HS-27A (cell line): ENCODE data around the gene SATL1.
"Not testable (repeated sequence)": the region's sequence is repeated elsewhere in the genome, so short reads cannot be mapped to it uniquely, and the experiment has no call there.

Source experiments
- DNase-seq: peaks from one replicate; pipeline ENCODE4 v3.0.0-alpha.2; 2012; ENCODE audit warnings: low read depth, missing footprints

The SATL1 gene

GRCh38 chrX:85243761-85244449 is at the start of gene SATL1, which contains the start of gene ZNF711:
Gene SATL1 (minus strand): TSS chrX:85243779. CDS start chrX:85108968, 134,811 bp downstream.
Gene ZNF711 (plus strand): TSS chrX:85243991. CDS start chrX:85247573, 3,582 bp downstream.
- no peak for DNase-seq

GRCh38 chrX:85288992-85289723 is 45.6 kb upstream of the SATL1 start:
- no peak for DNase-seq

- not testable (repeated sequence) for DNase-seq
These were observed 41.7 kb upstream of the SATL1 start for GRCh38 chrX:85285286-85285685.

GRCh38 chrX:85244450-85245211 is 1.1 kb upstream of the SATL1 start:
- DNase-seq: no peak

- DNase-seq: no peak
These were observed 424 bp downstream of the SATL1 start for GRCh38 chrX:85243155-85243554.

- no peak for DNase-seq
These were observed 20.2 kb downstream of the SATL1 start for GRCh38 chrX:85223359-85223758.

- DNase-seq: no peak
These were observed 22.2 kb downstream of the SATL1 start for GRCh38 chrX:85221361-85221760.

GRCh38 chrX:85215946-85216345 is 27.6 kb downstream of the SATL1 start:
- no peak for DNase-seq

GRCh38 chrX:85213792-85214530 is 29.6 kb downstream of the SATL1 start:
- no peak for DNase-seq

GRCh38 chrX:85203461-85203970 is 40.1 kb downstream of the SATL1 start:
- no peak for DNase-seq

- DNase-seq: no peak
These were observed 47.3 kb downstream of the SATL1 start for GRCh38 chrX:85196319-85196718.

GRCh38 chrX:85159644-85160043 is 83.9 kb downstream of the SATL1 start:
- DNase-seq: no peak

GRCh38 chrX:85140964-85141363 is 102.6 kb downstream of the SATL1 start:
- DNase-seq: no peak

GRCh38 chrX:85139422-85139821 is 104.2 kb downstream of the SATL1 start:
- no peak for DNase-seq

GRCh38 chrX:85136409-85136808 is 107.2 kb downstream of the SATL1 start:
- no peak for DNase-seq

- DNase-seq: no peak
These were observed 128.3 kb downstream of the SATL1 start for GRCh38 chrX:85115252-85115651.

- no peak for DNase-seq
These were observed 128.8 kb downstream of the SATL1 start for GRCh38 chrX:85114776-85115175.

GRCh38 chrX:85114171-85114570 is 129.4 kb downstream of the SATL1 start:
- no peak for DNase-seq

- no peak for DNase-seq
These were observed 129.8 kb downstream of the SATL1 start for GRCh38 chrX:85113746-85114145.

GRCh38 chrX:85112293-85112692 is 131.3 kb downstream of the SATL1 start:
- no peak for DNase-seq

- no peak for DNase-seq
These were observed 132.2 kb downstream of the SATL1 start for GRCh38 chrX:85111347-85111746.

GRCh38 chrX:85109235-85109634 is 134.3 kb downstream of the SATL1 start:
- no peak for DNase-seq
